GM18907 (cell line): Measurements from ENCODE around the gene MCM9.
"Not testable (repeated sequence)": the region's sequence is repeated elsewhere in the genome, so short reads cannot be mapped to it uniquely, and the experiment has no call there.

Experiments used
- ATAC-seq: cut with Tn5 transposase; IDR thresholded peaks from one replicate; pipeline ENCODE4 v1.9.1; 2021; ENCODE audit warnings: mild to moderate bottlenecking, moderate library complexity; ENCODE audit not compliant: unreplicated experiment

MCM9 gene

GRCh38 chr6:118808793-118809638 is 125.9 kb downstream of the MCM9 start:
- peak; percentile 56 for ATAC-seq

- no peak for ATAC-seq
Measured at GRCh38 chr6:118804091-118804490, 130.9 kb downstream of the MCM9 start.

DNA sequence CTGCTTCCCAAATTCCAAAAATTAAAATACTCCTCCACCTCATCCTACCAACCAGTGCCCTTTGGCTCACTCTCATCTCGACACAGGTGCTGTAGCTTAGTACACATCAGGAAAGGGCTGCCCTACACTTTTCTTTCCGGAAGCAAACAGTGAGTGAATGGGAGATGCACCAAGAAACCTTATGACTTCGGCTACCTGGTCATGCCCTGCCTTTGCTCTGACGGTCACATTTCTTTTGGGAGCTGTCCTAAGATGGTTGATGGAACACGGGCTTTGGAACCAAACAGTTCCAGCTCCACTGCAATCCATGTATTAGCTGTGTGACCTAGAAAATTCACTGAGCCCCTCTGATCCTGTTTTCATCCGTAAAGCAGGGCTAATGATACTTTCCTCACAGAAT is 133.7 kb downstream of the MCM9 start:
- no peak for ATAC-seq

DNA sequence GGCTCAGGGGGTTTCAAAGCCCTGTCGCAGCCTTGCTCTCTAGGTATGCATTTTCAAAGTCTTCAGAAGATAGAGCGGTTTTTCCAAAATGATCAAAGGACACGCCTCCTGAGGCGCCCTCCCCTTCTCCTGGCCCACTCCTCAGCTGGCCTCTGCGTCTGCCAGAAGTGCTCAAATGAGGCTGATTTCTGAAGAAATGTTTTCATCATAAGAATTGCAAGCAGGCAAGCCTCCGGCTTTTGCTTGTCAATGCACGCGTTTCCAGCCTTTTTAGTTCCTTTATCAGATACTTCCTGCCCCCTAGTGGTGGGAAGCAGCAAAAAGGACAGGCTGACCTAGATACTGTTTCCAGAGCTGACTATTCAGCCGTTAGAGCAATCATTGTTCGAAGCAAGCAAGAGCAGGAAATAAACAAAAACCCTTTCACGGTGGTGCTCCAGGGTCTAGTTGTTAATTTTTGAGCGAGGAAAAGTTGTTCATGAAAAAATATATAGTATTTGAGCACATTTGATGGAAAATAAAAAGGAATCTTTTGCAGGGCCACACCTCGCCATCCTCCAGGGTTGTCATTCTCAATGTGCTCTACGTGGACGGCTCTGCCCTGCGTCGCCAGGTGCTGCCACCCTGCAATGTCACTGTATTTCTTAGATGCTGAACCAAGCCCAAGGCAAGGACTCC is 134.4 kb downstream of the MCM9 start:
- ATAC-seq, result peak; percentile 97

DNA sequence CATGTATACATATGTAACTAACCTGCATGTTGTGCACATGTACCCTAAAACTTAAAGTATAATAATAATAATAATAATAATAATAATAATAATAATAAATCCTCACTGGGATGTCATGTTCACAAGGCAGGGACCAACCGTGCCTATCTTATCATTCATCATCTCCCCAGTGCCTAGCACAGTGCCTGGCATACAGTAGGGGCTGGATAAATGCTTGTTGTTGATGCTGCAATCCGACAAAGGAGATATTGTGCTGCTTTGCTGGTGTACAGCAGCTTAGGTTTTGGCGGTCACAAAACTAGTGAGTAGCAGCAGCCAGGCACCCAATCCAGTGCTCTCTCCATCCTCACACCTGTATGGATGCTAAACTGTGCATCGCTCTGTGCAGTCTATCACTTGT is 135.1 kb downstream of the MCM9 start:
- no peak for ATAC-seq

DNA sequence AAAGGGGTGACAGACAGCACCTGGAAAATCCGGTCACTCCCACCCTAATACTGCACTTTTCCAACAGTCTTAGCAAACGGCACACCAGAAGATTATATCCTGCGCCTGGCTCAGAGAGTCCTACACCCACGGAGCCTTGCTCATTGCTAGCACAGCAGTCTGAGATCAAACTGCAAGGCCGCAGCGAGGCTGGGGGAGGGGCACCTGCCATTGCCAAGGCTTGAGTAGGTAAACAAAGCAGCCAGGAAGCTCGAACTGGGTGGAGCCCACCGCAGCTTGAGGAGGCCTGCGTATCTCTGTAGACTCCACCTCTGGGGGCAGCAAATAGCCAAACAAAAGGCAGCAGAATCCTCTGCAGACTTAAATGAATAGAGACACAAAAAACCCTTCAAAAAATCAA is 138.4 kb downstream of the MCM9 start:
- not testable (repeated sequence) for ATAC-seq

DNA sequence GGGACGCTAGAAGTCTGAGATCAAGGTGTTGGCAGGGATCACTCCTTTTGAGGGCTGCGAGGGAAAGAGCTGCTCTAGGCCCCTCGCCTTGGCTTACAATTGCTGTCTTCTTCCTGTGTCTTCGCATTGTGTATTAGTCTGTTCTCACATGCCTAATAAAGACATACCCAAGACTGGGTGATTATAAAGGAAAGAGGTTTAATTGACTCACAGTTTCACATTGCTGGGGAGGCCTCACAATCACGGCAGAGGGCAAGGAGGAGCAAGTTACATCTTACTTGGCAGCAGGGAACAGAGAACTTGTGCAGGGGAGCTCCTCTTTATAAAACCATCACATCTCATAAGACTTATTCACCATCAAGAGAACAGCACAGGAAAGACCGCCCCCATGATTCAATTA is 143.5 kb downstream of the MCM9 start:
- ATAC-seq, result no peak

GRCh38 chr6:118789954-118790353 is 145.0 kb downstream of the MCM9 start:
- ATAC-seq, result no peak

DNA sequence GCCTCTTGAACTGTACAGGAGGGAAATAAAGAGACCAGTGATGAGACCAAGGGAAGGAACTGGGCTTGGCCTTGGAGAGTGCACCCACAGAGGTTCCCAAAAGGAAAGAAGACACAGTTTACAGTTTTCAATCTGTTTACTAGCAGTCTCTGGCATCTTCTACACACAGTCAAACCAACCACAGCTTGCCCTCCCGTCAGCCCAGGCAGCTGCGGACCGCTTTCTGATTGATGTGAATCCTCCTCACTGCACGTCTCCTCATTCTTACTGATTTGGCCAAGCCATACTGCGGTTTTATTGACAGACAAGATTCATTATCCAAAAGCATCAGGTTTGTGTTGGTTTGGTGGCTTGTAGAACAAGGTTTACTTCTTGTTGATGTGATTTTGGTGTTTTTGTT is 145.5 kb downstream of the MCM9 start:
- no peak for ATAC-seq

GRCh38 chr6:118788702-118789101 is 146.3 kb downstream of the MCM9 start:
- no peak for ATAC-seq

GRCh38 chr6:118787724-118788423 is 147.1 kb downstream of the MCM9 start:
- ATAC-seq, result no peak

DNA sequence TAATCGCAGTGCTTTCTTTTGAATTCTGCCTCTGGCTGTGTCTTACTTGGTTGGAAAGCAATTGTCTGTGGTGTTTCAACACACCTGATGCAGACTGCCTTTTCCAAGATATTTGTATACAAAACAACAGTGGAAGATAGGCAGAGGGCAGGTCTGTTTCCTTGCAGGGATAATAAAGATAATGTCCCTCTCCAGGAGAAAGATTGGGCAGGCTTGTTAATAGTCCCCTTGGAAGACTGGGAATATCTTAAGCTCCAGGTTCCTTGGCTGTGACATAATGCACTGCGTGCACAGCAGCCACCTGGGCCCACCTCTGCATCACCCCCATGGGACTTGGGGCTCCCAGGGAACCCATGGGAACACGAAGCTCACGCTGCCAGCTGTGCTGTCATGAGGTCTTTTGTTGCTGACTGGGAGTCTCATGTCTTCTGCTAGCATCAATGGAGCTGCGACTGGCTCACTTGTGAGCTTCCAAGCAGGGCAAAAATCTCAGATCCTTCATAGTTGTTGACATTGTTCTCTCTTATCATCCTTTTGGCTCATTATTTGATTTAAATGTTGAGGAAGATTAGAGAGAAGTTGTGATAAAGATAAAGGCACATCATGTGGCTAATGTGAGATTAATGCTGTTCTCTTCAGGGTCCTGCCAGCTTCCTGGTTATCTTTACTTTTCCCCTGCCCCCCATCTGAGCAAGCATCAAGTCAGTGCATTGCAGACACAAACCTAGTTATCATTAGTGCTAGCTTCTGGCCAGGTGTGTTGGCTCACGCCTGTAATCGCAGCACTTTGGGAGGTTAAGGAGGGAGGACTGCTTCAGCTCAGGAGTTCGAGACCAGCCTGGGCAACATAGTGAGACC is 148.1 kb downstream of the MCM9 start:
- no peak for ATAC-seq

DNA sequence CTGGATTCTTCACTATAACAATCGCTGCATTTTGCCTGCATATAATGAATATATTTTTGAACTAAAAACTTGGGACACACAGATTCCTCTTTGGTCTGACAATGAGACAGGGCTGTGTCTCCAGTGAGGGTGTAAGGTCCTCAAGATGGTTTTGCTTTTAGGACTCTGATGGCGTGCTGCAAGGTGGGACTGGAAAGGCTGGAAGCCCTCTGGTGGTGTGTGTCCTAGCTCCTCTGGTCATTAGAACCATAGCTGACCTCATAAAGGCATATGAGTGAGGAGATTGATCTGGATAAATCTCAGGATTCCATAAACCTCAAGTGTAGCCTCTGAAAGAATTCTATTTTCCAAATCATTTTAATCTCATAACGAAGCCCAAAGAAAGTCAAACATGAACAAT is 149.4 kb downstream of the MCM9 start:
- ATAC-seq, result no peak

- no peak for ATAC-seq
Measured at GRCh38 chr6:118784641-118785164, 150.3 kb downstream of the MCM9 start.

- no peak for ATAC-seq
Measured at GRCh38 chr6:118783931-118784550, 150.9 kb downstream of the MCM9 start.

DNA sequence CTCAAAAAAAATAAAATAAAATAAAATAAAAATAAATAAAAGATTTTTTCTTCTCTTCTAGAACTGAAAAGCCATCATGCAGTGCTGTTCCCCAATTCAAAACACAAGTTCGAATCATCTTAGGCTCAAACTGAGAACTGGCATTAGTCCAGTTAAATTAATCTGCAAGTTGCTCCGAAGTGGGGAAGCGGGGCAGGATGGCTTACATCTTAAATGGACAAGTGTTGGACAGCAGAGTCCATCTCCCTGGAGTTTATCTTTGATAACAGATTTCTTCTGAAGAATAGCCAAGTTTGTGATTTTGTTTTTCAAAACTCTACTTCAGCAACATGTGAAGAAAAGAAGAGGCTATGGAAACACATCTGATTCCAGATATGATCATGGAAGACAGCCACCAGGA is 152.3 kb downstream of the MCM9 start:
- no peak for ATAC-seq

DNA sequence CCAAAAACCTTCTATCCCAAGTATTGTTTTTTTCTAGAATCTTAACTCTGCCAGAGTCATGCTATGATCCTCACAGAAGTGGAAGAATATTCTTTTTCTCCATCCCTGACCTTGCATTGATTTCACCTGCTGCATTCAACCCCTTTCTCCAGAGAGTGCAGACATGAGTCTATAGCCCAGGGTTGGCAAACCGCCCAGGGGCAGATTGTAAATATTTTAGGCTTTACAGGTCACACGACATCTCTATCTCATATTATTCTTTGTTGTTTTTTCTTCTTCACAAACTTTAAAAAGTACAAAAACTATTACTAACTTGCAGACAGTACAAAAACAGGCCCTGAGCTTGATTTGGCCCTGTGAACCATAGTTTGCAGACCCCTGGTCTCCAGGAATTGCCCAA is 153.1 kb downstream of the MCM9 start:
- ATAC-seq, result no peak

GRCh38 chr6:118780668-118781067 is 154.3 kb downstream of the MCM9 start:
- ATAC-seq, result no peak

- ATAC-seq, result peak; percentile 90
Measured at GRCh38 chr6:118776607-118777549, 158.1 kb downstream of the MCM9 start.
